ENCODE measurements around the gene CAB39L. TPM values are rescaled to one million over a fixed set of nuclear protein-coding genes. Genes with fewer than 3 reads are reported as not detected.

CAB39L gene
- polyA plus RNA-seq, 1 donor from 2014 or later: 40.3 TPM

GRCh38 chr13:49424011-49424560, 19.8 kb downstream of the CAB39L start:
- Histone ChIP-seq H3K27me3 (ENCODE audit: insufficient read depth, low read depth, low read length) (no peaks in the 10 kb centered on the region), H3K36me3 (ENCODE audit: insufficient read depth, low read length) (no peaks in the 10 kb centered on the region), H3K79me2 (replicated peaks; ENCODE audit: insufficient read depth, low read length) (no peaks in the 10 kb centered on the region), H2AFZ (ENCODE audit: low read depth, low read length) (no peak overlapping the region), H3K9me2 (ENCODE audit: insufficient read depth, low read length) (no peaks in the 10 kb centered on the region), H3K9ac (ENCODE audit: low read length) (no peak overlapping the region), H3F3A (ENCODE audit: insufficient read depth, low read length, poor library complexity, severe bottlenecking) (no peaks in the 10 kb centered on the region), H3K4me2 (ENCODE audit: low read length) (no peak overlapping the region), H3K27ac (ENCODE audit: low read length) (no peak overlapping the region), H4K20me1 (ENCODE audit: insufficient read depth) (no peaks in the 10 kb centered on the region), H3K9me3 (ENCODE audit: low read length) (no peaks in the 10 kb centered on the region), H3K4me3 (ENCODE audit: low read length) (no peak overlapping the region)
- TF ChIP-seq EZH2 (IDR thresholded peaks at IDR 0.05; ENCODE audit: borderline replicate concordance, insufficient read depth, low read length, poor library complexity, severe bottlenecking) (no peak), REST (IDR thresholded peaks at IDR 0.05; ENCODE audit: borderline replicate concordance) (no peak), MXI1 (conservative IDR thresholded peaks at IDR 0.05; ENCODE audit: poor library complexity, severe bottlenecking) (no peak), SMC3 (conservative IDR thresholded peaks at IDR 0.05; ENCODE audit: poor library complexity) (no peak), POLR2AphosphoS5 (IDR thresholded peaks at IDR 0.05) (no peak), CTCF (IDR thresholded peaks at IDR 0.05; ENCODE audit: poor library complexity, severe bottlenecking) (no peak), TAF1 (IDR thresholded peaks at IDR 0.05; ENCODE audit: low read depth) (no peak), EP300 (conservative IDR thresholded peaks at IDR 0.05; ENCODE audit: poor library complexity, severe bottlenecking) (no peak), RAD21 (conservative IDR thresholded peaks at IDR 0.05) (no peak)

GRCh38 chr13:49421391-49421790, 22.5 kb downstream of the CAB39L start:
- TF ChIP-seq RAD21 (conservative IDR thresholded peaks at IDR 0.05): no peak
- TF ChIP-seq REST (IDR thresholded peaks at IDR 0.05; ENCODE audit: borderline replicate concordance): no peak
- no peak for TF ChIP-seq MXI1 (conservative IDR thresholded peaks at IDR 0.05; ENCODE audit: poor library complexity, severe bottlenecking)
- TF ChIP-seq EZH2 (IDR thresholded peaks at IDR 0.05; ENCODE audit: borderline replicate concordance, insufficient read depth, low read length, poor library complexity, severe bottlenecking): no peak
- Histone ChIP-seq H3K9me2 (ENCODE audit: insufficient read depth, low read length) (no peaks in the 10 kb centered on the region), H3K36me3 (ENCODE audit: insufficient read depth, low read length) (no peaks in the 10 kb centered on the region), H3K9me3 (ENCODE audit: low read length) (no peaks in the 10 kb centered on the region), H3K27me3 (ENCODE audit: insufficient read depth, low read depth, low read length) (no peaks in the 10 kb centered on the region), H3K9ac (ENCODE audit: low read length) (no peak overlapping the region), H3K79me2 (replicated peaks; ENCODE audit: insufficient read depth, low read length) (no peaks in the 10 kb centered on the region), H2AFZ (ENCODE audit: low read depth, low read length) (no peak overlapping the region), H3K4me3 (ENCODE audit: low read length) (no peak overlapping the region), H3K27ac (ENCODE audit: low read length) (no peak overlapping the region), H3F3A (ENCODE audit: insufficient read depth, low read length, poor library complexity, severe bottlenecking) (no peaks in the 10 kb centered on the region), H3K4me2 (ENCODE audit: low read length) (no peak overlapping the region), H4K20me1 (ENCODE audit: insufficient read depth) (no peaks in the 10 kb centered on the region)
